GM18505 (cell line): Measurements from ENCODE around the gene TBL1XR1.
"Not testable (repeated sequence)": the region's sequence is repeated elsewhere in the genome, so short reads cannot be mapped to it uniquely, and the experiment has no call there.

Experiments
- ATAC-seq: cut with Tn5 transposase; IDR thresholded peaks from one replicate; pipeline ENCODE4 v1.9.1; 2021; ENCODE audit not compliant: unreplicated experiment
- POLR2A ChIP-seq: IDR thresholded peaks from 4 replicates; pipeline ENCODE4 v1.6.1; 2011; ENCODE audit warnings: borderline replicate concordance; ENCODE audit not compliant: insufficient read depth, insufficient read length; ENCODE audit errors: extremely low read depth

TBL1XR1 gene

GRCh38 chr3:177034832-177035475, 162.3 kb downstream of the TBL1XR1 start:
- no peak for ATAC-seq
- TF ChIP-seq POLR2A, result no peak

GRCh38 chr3:177026505-177027277, 170.6 kb downstream of the TBL1XR1 start:
- no peak for ATAC-seq

GRCh38 chr3:177015881-177016280, 181.4 kb downstream of the TBL1XR1 start:
- ATAC-seq, result no peak
- no peak for TF ChIP-seq POLR2A

More at GRCh38 chr3:177026505-177027277, 170.6 kb downstream of the TBL1XR1 start:
- no peak for TF ChIP-seq POLR2A

- no peak for ATAC-seq
- TF ChIP-seq POLR2A, result no peak
Measured at GRCh38 chr3:177013681-177014280, 183.5 kb downstream of the TBL1XR1 start.

GRCh38 chr3:177005718-177006405, 191.4 kb downstream of the TBL1XR1 start:
- no peak for ATAC-seq
- no peak for TF ChIP-seq POLR2A

- ATAC-seq, result not testable (repeated sequence)
Measured at GRCh38 chr3:177000159-177000558, 197.1 kb downstream of the TBL1XR1 start.

GRCh38 chr3:176995946-176996345, 201.3 kb downstream of the TBL1XR1 start:
- ATAC-seq, result no peak
- no peak for TF ChIP-seq POLR2A

- ATAC-seq, result no peak
- no peak for TF ChIP-seq POLR2A
Measured at GRCh38 chr3:176994891-176995781, 202.1 kb downstream of the TBL1XR1 start.

GRCh38 chr3:176994393-176994792, 202.9 kb downstream of the TBL1XR1 start:
- TF ChIP-seq POLR2A, result no peak

GRCh38 chr3:176992978-176993377, 204.3 kb downstream of the TBL1XR1 start:
- no peak for TF ChIP-seq POLR2A
- no peak for ATAC-seq

More at GRCh38 chr3:176994393-176994792, 202.9 kb downstream of the TBL1XR1 start:
- ATAC-seq, result no peak

GRCh38 chr3:176992565-176992964, 204.7 kb downstream of the TBL1XR1 start:
- ATAC-seq, result no peak
- no peak for TF ChIP-seq POLR2A

- ATAC-seq, result no peak
- no peak for TF ChIP-seq POLR2A
Measured at GRCh38 chr3:176988795-176989194, 208.5 kb downstream of the TBL1XR1 start.

- no peak for TF ChIP-seq POLR2A
- no peak for ATAC-seq
Measured at GRCh38 chr3:176987901-176988650, 209.2 kb downstream of the TBL1XR1 start.

- no peak for ATAC-seq
- no peak for TF ChIP-seq POLR2A
Measured at GRCh38 chr3:176978441-176978840, 218.8 kb downstream of the TBL1XR1 start.
